Peyer's patch (tissue), 4 donors: ENCODE results near the gene FAH. TPM values are rescaled to one million over a fixed set of nuclear protein-coding genes. Genes with fewer than 3 reads are reported as not detected.
"Not testable (repeated sequence)": the region's sequence is repeated elsewhere in the genome, so short reads cannot be mapped to it uniquely, and the experiment has no call there.

Experiments
- DNase-seq, 3 donors: peaks; one replicate each; pipeline ENCODE4 v3.0.0-alpha.2; 2017 to 2019
- H3K27ac ChIP-seq, 4 donors: fragments of 200-600 bp; sonication (generic); one replicate each; pipeline ENCODE4 v1.5.1; 2016 to 2019
- H3K27me3 ChIP-seq, 2 donors: fragments of 200-600 bp; sonication (generic); one replicate each; pipeline ENCODE4 v1.5.1; 2019
- H3K36me3 ChIP-seq, 3 donors: fragments of 200-600 bp; sonication (generic); one replicate each; pipeline ENCODE4 v1.5.1; 2016 to 2019
- H3K4me1 ChIP-seq, 4 donors: fragments of 200-600 bp; sonication (generic); one replicate each; pipeline ENCODE4 v1.5.1; 2016 to 2019
- H3K4me3 ChIP-seq, 4 donors: fragments of 200-600 bp; sonication (generic); 1 replicate in 3 of 4; 2 replicates in 1 of 4; pipeline ENCODE4 v1.5.1; 2016 to 2019; ENCODE audit warnings: mild to moderate bottlenecking in 1 of 4
- H3K9me3 ChIP-seq, 4 donors: fragments of 200-600 bp; sonication (generic); one replicate each; pipeline ENCODE4 v1.5.1; 2016 to 2019; ENCODE audit warnings: mild to moderate bottlenecking in 1 of 4
- CTCF ChIP-seq, 6 experiments: fragments of 450-650 bp in 4 of 6; fragments of 200-600 bp in 2 of 6; sonication (generic) in 1 of 6; IDR thresholded peaks; one replicate each; pipeline ENCODE4 v1.5.1; 2017 to 2019; ENCODE audit warnings: antibody characterized with exemption in 6 of 6, mild to moderate bottlenecking in 3 of 6, moderate library complexity in 1 of 6
- POLR2A ChIP-seq, 2 donors: fragments of 450-650 bp; IDR thresholded peaks; one replicate each; pipeline ENCODE4 v1.5.1; 2017; ENCODE audit warnings: antibody characterized with exemption in 2 of 2, mild to moderate bottlenecking in 2 of 2, moderate library complexity in 2 of 2
- total RNA-seq, 4 donors: library from RNA; depleted of rRNA; stranded (reverse); fragments of >200 nt; gene quantifications; one replicate each; pipeline ENCODE4 v1.1.0, GENCODE V29; 2016

Gene FAH
- total RNA-seq, 4 donors from 2014 or later = 6.6 to 17.3 (median 15.3) TPM

GRCh38 chr15:80155001-80155377, 2.2 kb downstream of the FAH start:
- no peak overlapping the region for H3K4me3 ChIP-seq
- no peak for DNase-seq
- H3K9me3 ChIP-seq = no peaks in the 10 kb centered on the region
- H3K27ac ChIP-seq = no peak overlapping the region
- H3K27me3 ChIP-seq = no peaks in the 10 kb centered on the region
- TF ChIP-seq POLR2A (IDR thresholded peaks at IDR 0.05) = no peak
- no peak for TF ChIP-seq CTCF (IDR thresholded peaks at IDR 0.05)
- H3K4me1 ChIP-seq = peaks cover 0 to 16% (median 2%) of the 10 kb centered on the region in 4 donors
- H3K36me3 ChIP-seq = peaks cover 0 to 7% (median 0%) of the 10 kb centered on the region in 3 donors

GRCh38 chr15:80155378-80156175, 2.8 kb downstream of the FAH start:
- not testable (repeated sequence) for H3K9me3 ChIP-seq, H3K4me3 ChIP-seq, H3K27me3 ChIP-seq, H3K27ac ChIP-seq, H3K36me3 ChIP-seq, DNase-seq
- peaks cover 0 to 22% (median 8%) of the 10 kb centered on the region in 4 donors for H3K4me1 ChIP-seq

DNA sequence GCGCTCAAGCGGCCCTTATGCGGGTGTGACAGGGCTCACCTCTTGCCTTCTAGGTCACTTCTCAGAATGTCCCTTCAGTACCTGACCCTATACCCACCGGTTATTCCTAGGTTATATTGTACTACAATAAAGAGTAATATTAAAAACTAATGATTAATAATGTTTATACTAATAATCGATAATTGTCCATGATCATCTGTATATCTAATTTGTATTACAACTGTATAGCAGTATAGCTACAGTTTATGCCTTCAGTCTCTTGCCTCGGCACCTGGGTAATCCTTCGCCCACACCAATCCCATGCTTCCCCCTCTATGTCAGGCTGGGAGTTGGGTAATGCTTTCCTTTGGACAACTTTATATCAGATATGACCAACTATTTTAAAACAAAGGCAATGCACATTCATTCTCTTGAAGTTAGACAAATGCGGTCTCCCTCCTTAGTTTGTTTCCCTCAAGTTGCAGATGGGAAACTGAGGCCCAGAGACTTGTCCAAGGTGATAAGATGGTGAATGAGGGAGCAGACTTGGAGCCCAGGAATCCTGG, 3.4 kb downstream of the FAH start:
- DNase-seq = no peak
- H3K27ac ChIP-seq = no peak overlapping the region
- peaks cover 0 to 27% (median 12%) of the 10 kb centered on the region in 4 donors for H3K4me1 ChIP-seq
- TF ChIP-seq POLR2A (IDR thresholded peaks at IDR 0.05) (no peak), CTCF (IDR thresholded peaks at IDR 0.05) (no peak)
- peaks cover 0 to 7% (median 0%) of the 10 kb centered on the region in 3 donors for H3K36me3 ChIP-seq
- H3K27me3 ChIP-seq = no peaks in the 10 kb centered on the region
- no peak overlapping the region for H3K4me3 ChIP-seq
- H3K9me3 ChIP-seq = no peaks in the 10 kb centered on the region

- H3K9me3 ChIP-seq = no peaks in the 10 kb centered on the region
- no peak for TF ChIP-seq CTCF (IDR thresholded peaks at IDR 0.05)
- TF ChIP-seq POLR2A (IDR thresholded peaks at IDR 0.05) = no peak
- H3K36me3 ChIP-seq = peaks cover 0 to 7% (median 0%) of the 10 kb centered on the region in 3 donors
- no peaks in the 10 kb centered on the region for H3K27me3 ChIP-seq
- H3K4me3 ChIP-seq = no peak overlapping the region
- H3K4me1 ChIP-seq = peaks cover 0 to 29% (median 12%) of the 10 kb centered on the region in 4 donors
- no peak for DNase-seq
- H3K27ac ChIP-seq = no peak overlapping the region
These were observed 4.4 kb downstream of the FAH start for GRCh38 chr15:80157215-80157614.

DNA sequence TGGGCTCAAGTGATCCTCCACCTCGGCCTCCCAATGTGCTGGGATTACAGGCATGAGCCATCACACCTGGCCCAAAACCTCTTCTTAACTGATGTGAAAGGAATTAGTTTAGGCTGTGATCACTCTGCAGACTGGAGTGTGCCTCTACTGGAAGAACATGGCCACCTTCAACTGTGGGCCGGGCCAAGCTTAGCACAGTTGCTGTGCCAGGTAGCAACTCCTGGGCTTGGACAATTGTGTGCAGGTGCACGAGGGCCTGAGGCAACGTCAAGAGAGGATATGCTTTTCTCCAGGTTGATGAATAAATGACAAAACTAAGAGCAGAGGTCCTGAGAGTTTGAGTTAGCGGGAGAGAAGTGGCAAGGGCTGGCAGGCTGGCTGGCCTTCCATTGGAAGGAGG, 6.5 kb downstream of the FAH start:
- no peak for DNase-seq
- TF ChIP-seq POLR2A (IDR thresholded peaks at IDR 0.05) (no peak), CTCF (IDR thresholded peaks at IDR 0.05) (no peak)
- no peaks in the 10 kb centered on the region for H3K9me3 ChIP-seq
- H3K4me1 ChIP-seq = peaks cover 0 to 24% (median 12%) of the 10 kb centered on the region in 4 donors
- no peak overlapping the region for H3K4me3 ChIP-seq
- no peak overlapping the region for H3K27ac ChIP-seq
- H3K27me3 ChIP-seq = no peaks in the 10 kb centered on the region
- H3K36me3 ChIP-seq = peaks cover 0 to 13% (median 0%) of the 10 kb centered on the region in 3 donors
